ENCODE results near the gene ADAMTS1. TPM values are rescaled to one million over a fixed set of nuclear protein-coding genes. Genes with fewer than 3 reads are reported as not detected.

The ADAMTS1 gene
- total RNA-seq, 1 experiment from 2014 or later = 35.6 TPM

DNA sequence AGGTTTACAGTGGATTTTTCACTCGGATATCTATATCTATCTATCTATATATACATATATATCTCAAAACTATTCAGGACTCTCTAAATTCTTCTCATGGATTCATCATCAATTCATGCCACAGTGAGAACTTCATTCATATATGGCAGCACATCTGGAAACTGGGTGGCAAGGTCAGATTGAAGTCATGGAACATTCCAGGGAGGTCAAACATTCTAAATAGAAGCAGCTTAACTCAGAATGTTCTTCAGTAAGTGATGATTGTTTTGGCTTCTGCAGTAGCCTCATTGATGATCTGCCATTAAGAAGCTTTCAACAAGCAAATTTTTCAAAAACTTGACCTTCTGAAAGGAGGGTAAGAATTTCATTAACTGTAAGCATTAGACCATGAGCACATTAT lies 46.9 kb upstream of the ADAMTS1 start:
- Mint-ChIP-seq H3K4me1 (peaks cover 1% of the 10 kb centered on the region), H3K4me3 (no peak overlapping the region), H3K9me3 (peaks cover 4% of the 10 kb centered on the region), H3K27ac (no peak overlapping the region), H3K27me3 (ENCODE audit: low read depth) (no peaks in the 10 kb centered on the region), H3K36me3 (peaks cover 1% of the 10 kb centered on the region)
- CTCF ChIA-PET = no interaction called here
- POLR2A ChIA-PET = no interaction called here
- TF ChIP-seq NR2C2 (CRISPR knock-in tag; IDR thresholded peaks at IDR 0.05) = no peak
- TF ChIP-seq MLX (CRISPR knock-in tag; IDR thresholded peaks at IDR 0.05) = no peak
- TF ChIP-seq, protein P1, sequence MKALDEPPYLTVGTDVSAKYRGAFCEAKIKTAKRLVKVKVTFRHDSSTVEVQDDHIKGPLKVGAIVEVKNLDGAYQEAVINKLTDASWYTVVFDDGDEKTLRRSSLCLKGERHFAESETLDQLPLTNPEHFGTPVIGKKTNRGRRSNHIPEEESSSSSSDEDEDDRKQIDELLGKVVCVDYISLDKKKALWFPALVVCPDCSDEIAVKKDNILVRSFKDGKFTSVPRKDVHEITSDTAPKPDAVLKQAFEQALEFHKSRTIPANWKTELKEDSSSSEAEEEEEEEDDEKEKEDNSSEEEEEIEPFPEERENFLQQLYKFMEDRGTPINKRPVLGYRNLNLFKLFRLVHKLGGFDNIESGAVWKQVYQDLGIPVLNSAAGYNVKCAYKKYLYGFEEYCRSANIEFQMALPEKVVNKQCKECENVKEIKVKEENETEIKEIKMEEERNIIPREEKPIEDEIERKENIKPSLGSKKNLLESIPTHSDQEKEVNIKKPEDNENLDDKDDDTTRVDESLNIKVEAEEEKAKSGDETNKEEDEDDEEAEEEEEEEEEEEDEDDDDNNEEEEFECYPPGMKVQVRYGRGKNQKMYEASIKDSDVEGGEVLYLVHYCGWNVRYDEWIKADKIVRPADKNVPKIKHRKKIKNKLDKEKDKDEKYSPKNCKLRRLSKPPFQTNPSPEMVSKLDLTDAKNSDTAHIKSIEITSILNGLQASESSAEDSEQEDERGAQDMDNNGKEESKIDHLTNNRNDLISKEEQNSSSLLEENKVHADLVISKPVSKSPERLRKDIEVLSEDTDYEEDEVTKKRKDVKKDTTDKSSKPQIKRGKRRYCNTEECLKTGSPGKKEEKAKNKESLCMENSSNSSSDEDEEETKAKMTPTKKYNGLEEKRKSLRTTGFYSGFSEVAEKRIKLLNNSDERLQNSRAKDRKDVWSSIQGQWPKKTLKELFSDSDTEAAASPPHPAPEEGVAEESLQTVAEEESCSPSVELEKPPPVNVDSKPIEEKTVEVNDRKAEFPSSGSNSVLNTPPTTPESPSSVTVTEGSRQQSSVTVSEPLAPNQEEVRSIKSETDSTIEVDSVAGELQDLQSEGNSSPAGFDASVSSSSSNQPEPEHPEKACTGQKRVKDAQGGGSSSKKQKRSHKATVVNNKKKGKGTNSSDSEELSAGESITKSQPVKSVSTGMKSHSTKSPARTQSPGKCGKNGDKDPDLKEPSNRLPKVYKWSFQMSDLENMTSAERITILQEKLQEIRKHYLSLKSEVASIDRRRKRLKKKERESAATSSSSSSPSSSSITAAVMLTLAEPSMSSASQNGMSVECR (CRISPR knock-in tag; IDR thresholded peaks at IDR 0.05; ENCODE audit: borderline replicate concordance) = no peak
- TF ChIP-seq, protein P2, sequence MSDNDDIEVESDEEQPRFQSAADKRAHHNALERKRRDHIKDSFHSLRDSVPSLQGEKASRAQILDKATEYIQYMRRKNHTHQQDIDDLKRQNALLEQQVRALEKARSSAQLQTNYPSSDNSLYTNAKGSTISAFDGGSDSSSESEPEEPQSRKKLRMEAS (CRISPR knock-in tag; IDR thresholded peaks at IDR 0.05) = no peak
- no peak for TF ChIP-seq ATF1 (CRISPR knock-in tag; IDR thresholded peaks at IDR 0.05)
- TF ChIP-seq IRF1 (CRISPR knock-in tag; IDR thresholded peaks at IDR 0.05) = no peak
- TF ChIP-seq ZNF281 (CRISPR knock-in tag; IDR thresholded peaks at IDR 0.05) = no peak
- no peak for TF ChIP-seq ETV6 (CRISPR knock-in tag; IDR thresholded peaks at IDR 0.05)
- no peak for TF ChIP-seq CBFB (CRISPR knock-in tag; IDR thresholded peaks at IDR 0.05; ENCODE audit: low read depth)
- TF ChIP-seq, protein P3, sequence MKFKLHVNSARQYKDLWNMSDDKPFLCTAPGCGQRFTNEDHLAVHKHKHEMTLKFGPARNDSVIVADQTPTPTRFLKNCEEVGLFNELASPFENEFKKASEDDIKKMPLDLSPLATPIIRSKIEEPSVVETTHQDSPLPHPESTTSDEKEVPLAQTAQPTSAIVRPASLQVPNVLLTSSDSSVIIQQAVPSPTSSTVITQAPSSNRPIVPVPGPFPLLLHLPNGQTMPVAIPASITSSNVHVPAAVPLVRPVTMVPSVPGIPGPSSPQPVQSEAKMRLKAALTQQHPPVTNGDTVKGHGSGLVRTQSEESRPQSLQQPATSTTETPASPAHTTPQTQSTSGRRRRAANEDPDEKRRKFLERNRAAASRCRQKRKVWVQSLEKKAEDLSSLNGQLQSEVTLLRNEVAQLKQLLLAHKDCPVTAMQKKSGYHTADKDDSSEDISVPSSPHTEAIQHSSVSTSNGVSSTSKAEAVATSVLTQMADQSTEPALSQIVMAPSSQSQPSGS (CRISPR knock-in tag; IDR thresholded peaks at IDR 0.05; ENCODE audit: borderline replicate concordance, low read depth) = no peak
- TF ChIP-seq, protein P4, sequence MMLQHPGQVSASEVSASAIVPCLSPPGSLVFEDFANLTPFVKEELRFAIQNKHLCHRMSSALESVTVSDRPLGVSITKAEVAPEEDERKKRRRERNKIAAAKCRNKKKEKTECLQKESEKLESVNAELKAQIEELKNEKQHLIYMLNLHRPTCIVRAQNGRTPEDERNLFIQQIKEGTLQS (CRISPR knock-in tag; conservative IDR thresholded peaks at IDR 0.05) = no peak
- DNase-seq (ENCODE audit: low spot score) (no peak), ATAC-seq (no peak)

DNA sequence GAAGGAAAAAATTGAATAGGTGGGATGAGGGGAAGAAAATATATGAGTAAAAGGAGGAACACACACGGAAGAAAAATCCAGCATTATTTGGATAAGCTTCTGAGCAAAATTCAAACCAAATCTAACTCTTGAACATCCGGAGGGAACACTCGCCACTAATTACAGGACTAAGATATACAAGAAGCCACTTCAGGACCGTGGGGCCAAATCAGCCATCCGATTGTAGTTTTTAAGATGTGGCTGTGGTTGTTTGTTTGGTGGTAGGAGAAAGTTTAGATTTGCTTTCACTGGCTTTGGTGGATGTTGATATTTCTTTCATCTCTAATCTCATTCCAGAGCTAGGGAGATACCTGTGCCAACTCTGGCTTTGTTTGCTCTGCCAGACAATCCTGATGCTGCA lies 43.7 kb upstream of the ADAMTS1 start:
- CTCF ChIA-PET = no interaction called here
- Mint-ChIP-seq H3K4me3 (no peak overlapping the region), H3K27ac (no peak overlapping the region), H3K4me1 (peaks cover 4% of the 10 kb centered on the region), H3K9me3 (peaks cover 3% of the 10 kb centered on the region; the same call in 1 of the 2 replicates), H3K36me3 (no peaks in the 10 kb centered on the region), H3K27me3 (ENCODE audit: low read depth) (no peaks in the 10 kb centered on the region)
- TF ChIP-seq NFYB (CRISPR knock-in tag; conservative IDR thresholded peaks at IDR 0.05; ENCODE audit: low read depth) = no peak
- ATAC-seq (no peak), DNase-seq (ENCODE audit: low spot score) (no peak)
- POLR2A ChIA-PET = no interaction called here

Data from WTC11 (cell line).